DOHH2 (cell line): ENCODE data around the gene AP4M1.
A peak's percentile ranks its signal among the peaks of the same experiment; 100 is the strongest.

Experiments used
- H3F3A ChIP-seq: fragments of 200-600 bp; sonication (generic), shearing (Covaris generic); 2 replicates; pipeline ENCODE4 v1.6.0; 2016; ENCODE audit warnings: antibody characterized with exemption, mild to moderate bottlenecking; ENCODE audit not compliant: control insufficient read depth, insufficient read depth
- H3K27ac ChIP-seq: fragments of 200-600 bp; sonication (generic); 2 replicates; pipeline ENCODE4 v1.5.1; 2014; ENCODE audit warnings: low read depth, mild to moderate bottlenecking, low read length, moderate library complexity
- H3K27me3 ChIP-seq: fragments of 200-600 bp; sonication (generic); 2 replicates; pipeline ENCODE4 v1.6.1; 2014; ENCODE audit warnings: mild to moderate bottlenecking, low read length, mixed read lengths; ENCODE audit not compliant: control insufficient read depth
- H3K36me3 ChIP-seq: fragments of 200-600 bp; sonication (generic); 2 replicates; pipeline ENCODE4 v1.6.1; 2014; ENCODE audit warnings: mild to moderate bottlenecking, low read length, moderate library complexity, mixed read lengths; ENCODE audit not compliant: control insufficient read depth
- H3K4me1 ChIP-seq: fragments of 200-600 bp; sonication (generic); 2 replicates; pipeline ENCODE4 v1.6.1; 2014; ENCODE audit warnings: mild to moderate bottlenecking, low read length, mixed read lengths; ENCODE audit not compliant: control insufficient read depth
- H3K4me2 ChIP-seq: fragments of 200-600 bp; sonication (generic); 2 replicates; pipeline ENCODE4 v1.6.0; 2014; ENCODE audit warnings: mild to moderate bottlenecking, low read length, moderate library complexity
- H3K4me3 ChIP-seq: fragments of 200-600 bp; sonication (generic); 2 replicates; pipeline ENCODE4 v1.5.1; 2014; ENCODE audit warnings: mild to moderate bottlenecking, low read length, mixed read lengths
- H3K79me2 ChIP-seq: fragments of 200-600 bp; sonication (generic); 2 replicates; pipeline ENCODE4 v1.6.1; 2014; ENCODE audit warnings: mild to moderate bottlenecking, low read length, mixed read lengths; ENCODE audit not compliant: control insufficient read depth
- H3K9me2 ChIP-seq: fragments of 200-600 bp; sonication (generic); replicated peaks from 2 replicates; pipeline ENCODE4 v1.6.1; 2014; ENCODE audit warnings: mild to moderate bottlenecking, low read length, mixed read lengths; ENCODE audit not compliant: control insufficient read depth
- H3K9me3 ChIP-seq: fragments of 200-600 bp; sonication (generic); 2 replicates; pipeline ENCODE4 v1.6.1; 2014; ENCODE audit warnings: antibody characterized with exemption, low read length, mixed read lengths; ENCODE audit not compliant: control insufficient read depth, insufficient read depth
- H4K20me1 ChIP-seq: fragments of 200-600 bp; sonication (generic); 2 replicates; pipeline ENCODE4 v1.6.0; 2014; ENCODE audit warnings: low read depth, mild to moderate bottlenecking, antibody characterized with exemption, low read length, moderate library complexity; ENCODE audit not compliant: control insufficient read depth, insufficient read depth
- CTCF ChIP-seq: fragments of 200-600 bp; sonication (generic); IDR thresholded peaks from one replicate; pipeline ENCODE4 v1.5.1; 2014; ENCODE audit warnings: antibody characterized with exemption, mild to moderate bottlenecking, low read depth, low read length; ENCODE audit not compliant: poor library complexity, severe bottlenecking
- EZH2phosphoT487 ChIP-seq: fragments of 200-600 bp; sonication (generic); IDR thresholded peaks from 2 replicates; pipeline ENCODE4 v1.6.1; 2017; ENCODE audit warnings: borderline replicate concordance, mild to moderate bottlenecking, antibody characterized with exemption, low read length, moderate library complexity, mixed read lengths

The AP4M1 gene

GRCh38 chr7:100118388-100119071 is 17.1 kb downstream of the AP4M1 start:
- Histone ChIP-seq H4K20me1 (no peaks in the 10 kb centered on the region), H3K4me2 (peak overlapping the region; percentile 67), H3K79me2 (peaks cover 38% of the 10 kb centered on the region), H3K9me2 (no peaks in the 10 kb centered on the region), H3K36me3 (peaks cover 19% of the 10 kb centered on the region), H3K27me3 (no peaks in the 10 kb centered on the region), H3K4me3 (peak overlapping the region; percentile 82), H3K4me1 (peaks cover 19% of the 10 kb centered on the region), H3K9me3 (no peaks in the 10 kb centered on the region), H3K27ac (peak overlapping the region; percentile 62), H3F3A (peaks cover 7% of the 10 kb centered on the region)
- TF ChIP-seq EZH2phosphoT487 (no peak), CTCF (no peak)

- peak within 1 kb of the TSS; percentile 62 for H3K27ac ChIP-seq
- H3K9me2 ChIP-seq: no peaks in the 10 kb centered on the region
- peak within 1 kb of the TSS; percentile 82 for H3K4me3 ChIP-seq
- H4K20me1 ChIP-seq: no peaks in the 10 kb centered on the region
- peaks cover 41% of the 10 kb centered on the region for H3K79me2 ChIP-seq
- H3K27me3 ChIP-seq: no peaks in the 10 kb centered on the region
- peaks cover 19% of the 10 kb centered on the region for H3K36me3 ChIP-seq
- peaks cover 10% of the 10 kb centered on the region for H3F3A ChIP-seq
- no peaks in the 10 kb centered on the region for H3K9me3 ChIP-seq
- peaks cover 24% of the 10 kb centered on the region for H3K4me1 ChIP-seq
- TF ChIP-seq CTCF (no peak), EZH2phosphoT487 (no peak)
- H3K4me2 ChIP-seq: peak within 1 kb of the TSS; percentile 67
These were observed 17.9 kb downstream of the AP4M1 start, which contains the start of the genes CNPY4 and TAF6 for GRCh38 chr7:100119072-100119969. Gene CNPY4, plus strand, starts transcription at chr7:100119634. Its CDS starts 111 bp downstream, at chr7:100119745. Gene TAF6, minus strand, starts transcription at chr7:100119358. Its CDS starts 5,149 bp downstream, at chr7:100114209.

GRCh38 chr7:100119970-100120732 is 18.7 kb downstream of the AP4M1 start:
- Histone ChIP-seq H3K9me2 (no peaks in the 10 kb centered on the region), H3K4me3 (peak overlapping the region; percentile 82), H3K4me1 (peaks cover 33% of the 10 kb centered on the region), H3F3A (peaks cover 14% of the 10 kb centered on the region), H3K27me3 (no peaks in the 10 kb centered on the region), H3K79me2 (peaks cover 49% of the 10 kb centered on the region), H3K27ac (peak overlapping the region; percentile 62), H3K9me3 (no peaks in the 10 kb centered on the region), H3K4me2 (peak overlapping the region; percentile 67), H4K20me1 (no peaks in the 10 kb centered on the region), H3K36me3 (peaks cover 23% of the 10 kb centered on the region)
- TF ChIP-seq EZH2phosphoT487: no peak
- no peak for TF ChIP-seq CTCF
